Renal cortex interstitium (tissue), 11 donors: ENCODE results near the gene EPHB2. TPM values are rescaled to one million over a fixed set of nuclear protein-coding genes. Genes with fewer than 3 reads are reported as not detected.
A peak's percentile ranks its signal among the peaks of the same experiment; 100 is the strongest.

Experiments
- DNase-seq, 11 donors: peaks; one replicate each; pipeline ENCODE4 v3.0.0-alpha.2; 2013; ENCODE audit warnings: low read depth in 9 of 11, low spot score in 4 of 11; ENCODE audit errors: extremely low read depth in 1 of 11
- polyA plus RNA-seq, 3 donors: library from polyadenylated mRNA; unstranded; fragments of 120-200 nt; gene quantifications; one replicate each; pipeline ENCODE4 v1.2.1, GENCODE V29; 2013; ENCODE audit not compliant: insufficient read length in 3 of 3

Gene EPHB2
- polyA plus RNA-seq, 3 donors, result 11.8 to 16.1 (median 11.9) TPM

DNA sequence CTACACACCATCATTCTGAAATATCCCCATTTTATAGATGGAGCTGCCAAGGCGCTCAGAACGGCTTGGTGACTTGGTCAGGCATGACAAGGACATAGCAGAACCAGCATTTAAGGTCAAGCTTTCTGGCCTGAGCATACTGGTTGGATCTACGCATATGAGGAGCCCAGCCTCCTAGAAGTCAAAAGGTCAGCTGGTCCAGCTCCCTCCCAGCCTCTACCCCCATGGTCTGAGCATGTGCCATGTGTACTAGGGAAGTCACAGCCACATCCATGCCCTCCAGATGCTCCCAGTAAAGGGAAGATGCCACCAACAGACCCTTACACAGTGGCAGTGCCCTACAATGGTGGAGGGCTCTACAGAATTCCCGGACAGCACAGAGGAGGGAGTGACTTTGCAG, 96.7 kb downstream of the EPHB2 start:
- no peak for DNase-seq

GRCh38 chr1:22808186-22808675, 97.6 kb downstream of the EPHB2 start:
- no peak for DNase-seq

DNA sequence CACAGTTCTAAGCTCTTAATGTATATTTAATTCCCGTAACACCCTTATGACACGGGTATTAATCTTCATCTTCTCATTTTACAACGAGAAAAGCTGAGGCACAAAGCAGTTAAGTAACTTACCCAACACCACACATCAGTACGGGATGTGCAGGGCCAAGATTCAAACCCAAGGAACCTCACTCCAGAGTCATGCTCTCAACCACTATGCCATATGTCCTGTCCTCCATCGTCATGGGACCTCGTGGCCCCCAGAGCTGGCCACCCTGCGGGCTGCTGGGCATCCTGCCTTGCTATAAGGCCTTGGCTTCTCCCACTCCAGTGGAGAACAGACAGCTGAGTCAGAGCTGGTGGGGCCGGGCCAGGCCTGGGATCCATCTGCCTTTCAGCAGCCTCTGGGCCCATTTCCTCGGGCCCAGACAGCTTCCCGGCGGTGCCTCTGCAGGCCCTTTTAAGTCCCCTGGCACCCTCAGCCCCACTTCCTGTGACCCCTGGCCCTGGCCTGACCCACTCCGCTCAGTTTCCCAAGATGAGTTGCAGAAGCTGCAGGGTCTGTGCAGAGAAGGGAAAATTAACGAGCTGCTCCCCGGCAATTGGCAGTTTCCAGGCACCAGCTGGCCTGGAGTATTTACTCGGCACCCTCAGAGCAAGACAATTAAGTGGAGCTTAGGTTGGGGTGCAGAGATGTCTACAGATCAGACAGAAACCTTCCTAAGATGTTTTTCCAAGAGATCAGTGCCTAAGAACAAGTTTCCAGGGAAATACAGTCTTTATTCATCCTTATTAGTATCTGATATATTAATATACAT, 98.2 kb downstream of the EPHB2 start:
- DNase-seq, result no peak

DNA sequence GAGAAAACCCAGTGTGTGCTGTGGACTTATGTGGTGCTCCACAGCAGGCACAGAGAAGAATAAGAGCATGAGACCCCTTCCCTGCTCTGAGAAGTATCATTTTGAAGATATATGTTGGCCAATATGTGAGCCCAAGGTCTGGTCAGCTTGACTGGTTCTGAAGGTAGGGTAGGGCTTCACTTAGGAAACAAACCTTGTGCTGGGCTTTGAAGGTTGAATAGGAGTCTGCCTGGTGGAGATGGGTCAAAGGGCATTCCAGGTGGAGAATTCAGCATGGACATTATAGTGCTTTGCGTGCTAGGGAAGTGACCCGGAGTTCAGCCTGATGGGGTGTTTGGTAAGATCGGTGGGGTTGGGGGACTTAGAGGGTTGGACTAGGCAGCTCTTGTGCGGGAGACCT, 99.1 kb downstream of the EPHB2 start:
- no peak for DNase-seq

- no peak for DNase-seq
Observed at GRCh38 chr1:22810378-22810777, 99.7 kb downstream of the EPHB2 start.

GRCh38 chr1:22812092-22812880, 101.6 kb downstream of the EPHB2 start:
- DNase-seq, result no peak

DNA sequence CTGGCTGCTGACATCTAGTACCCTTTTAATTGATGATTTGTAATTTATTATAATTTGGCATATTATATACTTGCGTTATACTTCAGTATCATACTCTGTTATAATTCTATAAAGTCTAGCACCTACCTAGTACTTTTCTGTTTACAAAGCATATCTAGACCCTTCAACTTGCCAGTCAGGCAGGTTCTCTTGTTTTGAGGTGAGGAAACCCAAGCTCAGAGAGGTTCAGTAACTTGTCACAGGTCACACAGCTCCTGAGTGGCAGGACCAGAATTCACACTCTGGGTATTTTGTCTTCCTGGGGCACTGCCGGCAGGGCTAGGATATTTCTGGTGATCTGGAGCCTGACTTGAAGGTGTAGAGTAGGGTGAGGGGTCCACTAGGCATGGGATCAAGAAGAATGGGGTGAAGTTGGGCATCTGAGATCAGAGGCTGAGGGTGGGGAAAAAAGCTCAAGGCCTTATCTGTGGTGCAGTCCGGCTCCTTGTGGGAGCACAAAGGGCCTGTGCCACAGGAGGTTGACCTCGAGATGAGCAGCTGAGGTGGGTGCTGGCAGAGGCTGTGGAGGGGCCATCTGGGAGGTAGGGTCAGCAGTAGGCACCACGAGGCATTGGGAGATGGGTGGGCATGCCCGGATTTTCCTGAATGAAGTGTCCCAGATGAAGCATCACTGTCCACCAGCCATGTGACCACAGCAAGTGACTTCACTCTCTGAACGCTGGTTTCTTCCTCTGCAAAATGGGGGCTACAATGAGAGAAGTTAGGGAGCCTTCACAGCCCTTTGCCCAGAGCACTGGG, 102.6 kb downstream of the EPHB2 start:
- no peak for DNase-seq

DNA sequence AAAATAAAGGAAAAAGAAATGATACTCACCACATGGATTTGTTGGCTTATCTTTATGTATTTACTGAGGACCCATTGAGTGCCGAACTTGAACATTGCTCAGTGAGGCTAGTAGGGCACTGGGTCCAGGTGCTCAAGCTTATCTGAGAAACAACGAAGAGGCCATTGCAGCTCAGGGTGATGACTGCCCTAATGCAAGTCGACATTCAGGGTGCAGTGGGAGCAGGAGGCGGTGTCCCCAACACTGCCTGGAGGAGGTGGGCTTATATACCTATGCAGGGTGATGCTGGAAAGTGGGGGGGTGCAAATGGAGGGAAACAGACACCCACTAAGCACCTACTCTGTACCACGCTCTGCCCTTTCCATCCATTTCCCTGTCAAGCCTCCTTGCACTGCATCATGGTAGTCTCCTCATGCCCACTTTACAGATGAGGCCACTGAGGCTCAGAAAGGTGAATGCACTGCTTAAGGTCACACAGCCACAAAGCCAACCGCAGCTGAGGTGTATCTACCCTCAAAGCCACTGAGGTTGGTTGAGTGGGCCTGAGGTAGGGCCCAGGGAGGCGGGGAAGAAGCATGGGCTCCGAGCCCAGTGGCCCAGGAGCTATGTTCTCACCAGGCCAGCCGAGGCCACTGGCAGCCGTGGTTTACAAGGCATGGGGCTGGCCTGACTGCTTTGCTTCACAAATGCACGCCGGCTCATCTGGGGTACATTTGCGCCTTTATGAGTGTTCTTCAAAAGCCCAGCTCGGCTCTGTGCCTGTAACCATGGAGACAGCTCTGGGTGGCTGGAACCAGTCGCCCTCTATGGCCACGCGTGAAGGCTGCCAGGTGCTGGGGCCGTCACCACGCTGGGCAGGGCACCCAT, 103.8 kb downstream of the EPHB2 start:
- DNase-seq, result peak in 2 of 11 donors; percentile 41 to 55

GRCh38 chr1:22815043-22815365, 104.4 kb downstream of the EPHB2 start:
- DNase-seq, result no peak

GRCh38 chr1:22815421-22816066, 104.9 kb downstream of the EPHB2 start:
- DNase-seq, result no peak

- DNase-seq, result no peak
Observed at GRCh38 chr1:22816067-22816775, 105.6 kb downstream of the EPHB2 start.

DNA sequence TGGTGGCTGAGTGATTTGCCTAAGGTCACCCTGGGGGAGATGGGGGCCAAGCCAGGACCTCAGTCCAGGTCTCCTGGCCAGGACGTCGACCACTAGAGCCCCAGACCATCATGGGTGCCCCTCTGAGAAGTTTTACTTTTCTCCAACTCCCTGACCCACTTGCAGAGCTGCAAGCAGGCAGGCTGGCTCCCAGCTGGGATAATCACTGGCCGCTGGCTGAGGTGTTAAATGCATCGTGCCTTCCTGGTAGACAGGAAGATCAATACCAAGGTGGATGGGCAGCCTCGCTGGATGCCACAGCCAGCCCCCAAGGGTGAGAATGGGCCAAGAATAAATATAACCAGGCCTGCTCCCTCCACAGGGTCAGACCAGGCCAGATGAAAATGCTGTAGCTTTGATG, 106.2 kb downstream of the EPHB2 start:
- DNase-seq, result no peak

GRCh38 chr1:22817462-22817861, 106.8 kb downstream of the EPHB2 start:
- no peak for DNase-seq

GRCh38 chr1:22818061-22818770, 107.6 kb downstream of the EPHB2 start:
- DNase-seq, result no peak

DNA sequence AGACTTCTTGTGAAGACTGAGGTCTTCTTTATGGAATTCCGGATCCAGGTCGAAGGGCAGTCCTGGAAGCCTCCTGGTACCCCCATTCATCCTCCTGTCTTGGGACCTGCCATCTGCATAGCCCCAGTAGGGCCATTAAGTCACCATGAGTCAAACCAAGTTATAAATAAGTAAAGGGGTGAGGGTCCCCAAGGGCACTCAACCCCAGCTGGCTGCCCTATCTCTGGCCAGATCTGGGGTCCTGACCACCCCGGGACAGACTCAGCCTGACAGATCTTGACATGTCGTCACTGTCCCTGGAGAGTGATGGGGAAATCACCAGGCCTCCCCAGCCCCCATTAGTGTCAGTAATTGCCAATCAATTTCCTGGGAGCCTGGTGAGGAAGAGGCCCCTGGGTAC, 108.7 kb downstream of the EPHB2 start:
- no peak for DNase-seq

DNA sequence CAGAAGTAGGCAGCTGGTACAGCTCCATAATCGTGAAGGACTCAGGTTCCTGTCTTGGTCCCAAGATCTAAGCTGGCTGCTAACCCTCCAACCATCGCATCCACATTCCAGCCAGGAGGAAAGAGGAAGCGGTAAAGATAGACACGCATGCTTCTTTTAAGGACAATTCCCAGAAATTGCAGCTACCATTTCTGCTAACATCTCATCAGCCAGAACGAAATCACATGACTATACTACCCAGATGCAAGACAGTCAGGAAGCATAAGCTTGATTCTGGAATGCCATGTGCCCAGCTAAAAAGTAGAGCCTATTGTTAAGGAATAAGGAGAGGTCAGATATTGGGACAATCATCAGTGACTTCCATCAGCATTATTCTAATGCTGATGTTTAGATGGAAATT, 110.4 kb downstream of the EPHB2 start:
- no peak for DNase-seq

- DNase-seq, result no peak
Observed at GRCh38 chr1:22822371-22822770, 111.7 kb downstream of the EPHB2 start.
